Skeletal muscle satellite cell (primary cell): ENCODE results near the gene GPC3.

ENCODE experiments used
- H3K27me3 ChIP-seq: 2 replicates; pipeline ENCODE4 v1.7.0; 2013; ENCODE audit warnings: low read length; ENCODE audit not compliant: control insufficient read depth, insufficient read depth
- H3K36me3 ChIP-seq: 2 replicates; pipeline ENCODE4 v1.7.0; 2013; ENCODE audit warnings: mild to moderate bottlenecking, control low read depth, low read length; ENCODE audit not compliant: insufficient read depth
- H3K4me1 ChIP-seq: 2 replicates; pipeline ENCODE4 v1.7.0; 2013; ENCODE audit warnings: low read length; ENCODE audit not compliant: control insufficient read depth, insufficient read depth
- H3K4me2 ChIP-seq: 2 replicates; pipeline ENCODE4 v1.7.0; 2013; ENCODE audit warnings: mild to moderate bottlenecking, low read length
- H3K4me3 ChIP-seq: 2 replicates; pipeline ENCODE4 v1.7.0; 2013; ENCODE audit warnings: low read length
- H3K9ac ChIP-seq: 2 replicates; pipeline ENCODE4 v1.7.0; 2013; ENCODE audit warnings: mild to moderate bottlenecking, low read depth, low read length, moderate library complexity
- H3K9me3 ChIP-seq: replicated peaks from 2 replicates; pipeline ENCODE4 v1.7.0; 2013; ENCODE audit warnings: mild to moderate bottlenecking, control low read depth, low read length

The GPC3 gene

DNA sequence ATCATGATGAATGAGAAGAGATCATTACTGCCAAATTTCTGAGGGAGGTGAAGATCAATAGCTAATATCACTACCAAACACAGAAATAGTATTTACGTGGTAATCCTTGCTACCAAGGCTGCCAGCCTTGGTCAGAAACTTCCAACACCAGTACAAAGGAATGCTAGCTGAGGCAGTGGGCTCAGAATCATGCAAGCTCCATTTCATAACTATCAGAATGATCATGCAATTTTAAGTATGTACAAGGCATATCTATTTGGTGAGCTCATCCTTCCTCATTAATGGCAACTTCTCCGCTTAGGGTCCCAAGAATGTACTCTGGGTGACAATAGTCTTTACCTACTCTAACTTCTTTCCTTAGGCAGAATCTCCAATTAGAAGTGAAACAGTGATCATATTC lies 135.0 kb downstream of the GPC3 start:
- Histone ChIP-seq H3K4me1 (no peaks in the 10 kb centered on the region), H3K4me3 (no peak overlapping the region), H3K27me3 (peaks cover 15% of the 10 kb centered on the region), H3K9me3 (no peaks in the 10 kb centered on the region), H3K36me3 (no peaks in the 10 kb centered on the region), H3K9ac (no peak overlapping the region), H3K4me2 (no peak overlapping the region)

DNA sequence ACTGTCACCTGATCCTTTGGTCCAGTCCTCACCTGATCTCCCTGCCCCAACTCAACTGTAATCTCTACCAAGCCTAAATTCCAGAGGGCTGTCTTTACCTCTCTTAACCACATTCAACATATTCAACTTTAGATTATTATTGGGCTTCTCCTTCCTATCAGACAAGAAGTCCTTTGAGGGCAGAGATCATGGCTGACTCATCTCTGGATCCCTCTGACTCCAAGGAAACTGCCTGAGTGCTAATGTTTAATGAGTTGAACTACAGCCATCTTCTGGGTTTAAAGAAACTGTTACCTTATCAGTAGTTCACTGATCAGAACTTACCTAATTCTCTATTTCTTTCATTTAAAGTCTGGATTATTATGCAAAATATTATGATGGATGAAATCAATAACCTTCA lies 135.7 kb downstream of the GPC3 start:
- Histone ChIP-seq H3K4me1 (no peaks in the 10 kb centered on the region), H3K4me3 (no peak overlapping the region), H3K9ac (no peak overlapping the region), H3K27me3 (peaks cover 15% of the 10 kb centered on the region), H3K4me2 (no peak overlapping the region), H3K9me3 (no peaks in the 10 kb centered on the region), H3K36me3 (no peaks in the 10 kb centered on the region)

DNA sequence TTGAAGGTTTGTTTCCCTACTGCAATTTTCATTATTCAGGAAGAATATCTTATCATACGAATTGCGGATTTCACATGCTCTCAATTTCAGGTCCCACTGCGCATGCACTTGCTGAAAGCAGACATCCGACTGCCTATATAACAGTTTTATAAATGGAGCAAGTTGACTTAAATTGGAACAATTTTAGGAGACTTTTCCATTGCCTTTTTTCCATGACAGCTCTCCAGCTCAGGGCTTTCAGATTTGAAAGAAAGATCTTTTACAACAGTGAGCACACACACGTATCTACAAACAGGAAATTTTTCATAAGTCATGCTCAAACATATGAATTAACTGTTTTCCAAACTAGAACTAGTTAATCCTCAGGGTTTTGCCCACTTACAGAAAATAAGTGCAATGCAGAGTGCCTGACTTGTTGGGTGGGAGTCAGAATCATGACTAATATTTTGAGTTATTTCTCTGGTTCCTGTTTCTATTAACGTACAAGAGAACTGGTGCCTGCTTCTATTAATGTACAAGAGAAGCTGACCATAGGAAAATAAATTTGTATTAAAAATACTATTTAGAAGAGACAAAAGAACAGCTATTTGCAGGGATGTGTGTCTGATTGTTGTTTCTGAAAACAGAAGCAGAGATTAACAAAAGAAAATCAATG lies 137.9 kb downstream of the GPC3 start:
- no peaks in the 10 kb centered on the region for H3K36me3 ChIP-seq
- H3K9me3 ChIP-seq = no peaks in the 10 kb centered on the region
- no peak overlapping the region for H3K4me2 ChIP-seq
- no peak overlapping the region for H3K9ac ChIP-seq
- H3K27me3 ChIP-seq = peaks cover 17% of the 10 kb centered on the region
- no peak overlapping the region for H3K4me3 ChIP-seq
- no peaks in the 10 kb centered on the region for H3K4me1 ChIP-seq

DNA sequence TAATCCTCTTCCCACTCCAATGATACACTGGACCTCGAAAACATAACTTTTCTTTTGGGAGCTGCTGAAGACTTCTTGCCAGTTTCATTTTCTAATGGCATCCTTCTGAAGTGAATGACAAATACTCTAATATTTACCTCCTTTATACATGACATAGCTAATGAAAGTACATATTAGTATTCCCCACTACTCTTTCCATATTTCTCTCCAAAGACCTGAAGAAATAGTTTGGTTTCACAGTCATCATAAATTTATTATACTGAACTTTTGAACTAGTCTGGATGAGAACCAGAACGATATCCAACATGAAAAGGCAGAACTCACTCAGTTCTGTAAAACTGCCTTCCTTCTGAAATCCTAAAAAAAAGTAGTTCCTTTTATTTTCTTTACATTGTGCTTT lies 139.1 kb downstream of the GPC3 start:
- peaks cover 17% of the 10 kb centered on the region for H3K27me3 ChIP-seq
- H3K9ac ChIP-seq = no peak overlapping the region
- no peak overlapping the region for H3K4me3 ChIP-seq
- no peaks in the 10 kb centered on the region for H3K4me1 ChIP-seq
- no peak overlapping the region for H3K4me2 ChIP-seq
- no peaks in the 10 kb centered on the region for H3K9me3 ChIP-seq
- H3K36me3 ChIP-seq = no peaks in the 10 kb centered on the region

DNA sequence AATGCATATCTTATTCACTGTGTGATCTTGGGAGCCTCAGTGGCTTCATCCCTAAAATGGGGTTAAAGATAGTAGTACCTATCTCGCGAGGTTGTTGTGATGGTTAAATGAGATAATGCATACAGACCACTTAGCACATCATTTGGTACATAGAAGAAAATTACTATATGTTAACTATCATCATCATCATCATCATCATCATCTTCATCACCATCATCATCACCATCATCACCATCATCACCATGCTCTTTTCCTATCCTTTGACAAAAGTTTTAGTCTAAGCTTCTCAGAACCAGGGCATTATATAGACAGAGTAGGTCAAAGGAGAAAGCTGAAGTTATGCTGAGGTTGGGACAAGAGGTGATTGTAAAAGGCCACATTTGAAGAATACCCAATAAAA lies 145.0 kb downstream of the GPC3 start:
- Histone ChIP-seq H3K4me3 (no peak overlapping the region), H3K4me1 (no peaks in the 10 kb centered on the region), H3K9ac (no peak overlapping the region)

DNA sequence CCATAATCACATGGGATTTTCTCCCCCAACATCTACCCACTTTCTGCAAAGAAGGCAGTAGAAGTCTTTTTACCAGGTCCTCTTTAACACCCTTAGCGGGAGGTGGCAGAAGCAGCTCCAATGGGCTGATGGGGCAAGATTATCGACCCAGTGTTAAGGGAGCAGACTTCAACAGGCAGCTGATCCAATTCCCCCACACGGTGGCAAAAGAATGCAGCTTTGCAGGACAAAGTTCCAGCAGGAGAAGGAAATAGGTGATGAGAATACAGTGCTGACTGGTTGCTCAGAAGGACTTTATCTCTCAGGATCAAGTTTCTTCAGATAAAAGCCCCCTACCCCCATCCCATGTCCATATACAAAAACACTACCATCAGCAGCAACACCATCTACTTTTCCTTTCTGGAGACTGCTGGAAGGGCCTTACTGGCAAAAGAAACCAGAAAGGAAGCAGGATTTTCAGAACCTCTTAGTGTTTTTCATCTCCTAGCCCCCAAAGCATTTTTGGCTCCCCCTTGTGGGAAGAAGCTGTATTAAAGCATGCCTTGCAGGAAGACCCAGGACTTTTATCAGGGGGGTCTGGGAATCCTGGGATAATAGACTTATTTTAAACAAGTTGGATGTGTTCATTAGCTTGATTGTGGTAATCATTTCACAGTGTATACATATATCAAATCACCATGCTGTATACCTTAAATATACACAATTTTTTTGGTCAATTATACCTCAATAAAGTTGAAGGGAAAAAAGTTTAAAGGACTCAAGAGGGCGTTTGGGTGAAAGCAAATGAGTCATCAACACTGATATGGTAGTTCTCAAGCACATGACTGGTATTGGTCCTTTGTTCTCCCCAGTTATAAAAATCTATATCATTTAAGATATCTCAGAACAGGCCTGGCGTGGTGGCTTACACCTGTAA lies 146.4 kb downstream of the GPC3 start:
- H3K4me2 ChIP-seq = no peak overlapping the region
- peaks cover 33% of the 10 kb centered on the region for H3K27me3 ChIP-seq
- H3K9ac ChIP-seq = no peak overlapping the region
- no peak overlapping the region for H3K4me3 ChIP-seq
- H3K9me3 ChIP-seq = no peaks in the 10 kb centered on the region
- no peaks in the 10 kb centered on the region for H3K36me3 ChIP-seq
- no peaks in the 10 kb centered on the region for H3K4me1 ChIP-seq

More for the DNA sequence above, 145.0 kb downstream of the GPC3 start:
- Histone ChIP-seq H3K36me3 (no peaks in the 10 kb centered on the region), H3K27me3 (peaks cover 30% of the 10 kb centered on the region), H3K9me3 (no peaks in the 10 kb centered on the region), H3K4me2 (no peak overlapping the region)

DNA sequence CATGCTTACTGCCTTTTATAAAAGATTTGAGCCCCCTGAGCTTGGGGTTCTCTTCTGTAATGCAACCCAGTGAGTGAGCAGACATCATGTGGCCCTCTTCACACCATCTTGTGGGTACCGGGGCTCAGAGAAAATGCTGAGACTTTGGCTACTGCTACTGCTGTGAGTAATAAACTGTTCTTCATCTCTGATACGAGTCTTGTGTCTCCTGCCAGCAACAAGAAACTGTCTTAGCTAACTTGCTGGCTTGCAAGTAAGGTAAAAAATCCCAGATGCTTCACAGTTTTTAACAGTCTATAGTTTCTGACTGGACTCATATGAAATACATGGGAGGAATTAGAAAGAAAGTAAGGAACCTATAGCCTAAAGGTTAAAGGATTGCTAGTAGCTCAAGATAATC lies 148.3 kb downstream of the GPC3 start:
- Histone ChIP-seq H3K9ac (no peak overlapping the region), H3K4me1 (no peaks in the 10 kb centered on the region), H3K4me2 (no peak overlapping the region), H3K27me3 (peaks cover 35% of the 10 kb centered on the region), H3K9me3 (no peaks in the 10 kb centered on the region), H3K36me3 (no peaks in the 10 kb centered on the region), H3K4me3 (no peak overlapping the region)

DNA sequence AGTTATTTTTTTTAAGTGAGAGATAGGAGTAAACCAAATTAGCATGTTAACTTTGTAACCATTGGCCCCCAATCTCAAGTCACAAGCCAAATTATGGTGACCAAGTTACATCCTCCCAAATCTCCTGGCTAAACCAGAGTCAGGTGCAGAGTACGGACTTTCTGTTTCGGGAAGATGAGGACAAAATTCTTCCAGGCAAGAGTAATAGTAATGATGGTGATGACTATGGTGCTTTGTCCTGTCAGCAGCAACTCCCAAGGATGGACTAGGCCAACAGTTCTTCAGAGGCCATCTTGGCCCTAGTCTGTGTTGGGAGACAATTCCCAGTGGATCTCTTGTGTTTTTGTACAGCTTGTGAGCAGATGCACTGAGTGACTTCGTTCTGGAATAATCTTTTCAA lies 148.8 kb downstream of the GPC3 start:
- Histone ChIP-seq H3K4me3 (no peak overlapping the region), H3K4me1 (no peaks in the 10 kb centered on the region), H3K36me3 (no peaks in the 10 kb centered on the region), H3K27me3 (peaks cover 35% of the 10 kb centered on the region), H3K9me3 (no peaks in the 10 kb centered on the region), H3K4me2 (no peak overlapping the region), H3K9ac (no peak overlapping the region)

DNA sequence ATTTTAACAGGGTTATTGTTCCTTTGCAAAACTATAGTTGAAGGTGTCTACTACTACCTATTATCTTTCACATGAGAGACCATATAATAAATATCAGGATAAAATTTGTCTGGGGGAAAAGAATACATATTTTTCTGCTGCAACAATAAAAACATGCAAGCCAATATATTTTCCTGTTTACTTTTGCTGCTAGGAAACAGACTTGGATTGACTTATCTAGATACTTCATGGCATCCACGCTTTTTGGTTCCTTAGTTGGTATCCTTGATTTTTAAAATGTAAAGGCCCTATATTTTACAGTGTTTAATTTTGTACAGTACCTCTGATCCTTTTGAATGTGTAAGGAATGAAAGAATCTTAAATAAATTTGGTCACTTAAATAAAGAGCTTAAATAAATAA lies 150.6 kb downstream of the GPC3 start:
- H3K4me1 ChIP-seq = no peaks in the 10 kb centered on the region

DNA sequence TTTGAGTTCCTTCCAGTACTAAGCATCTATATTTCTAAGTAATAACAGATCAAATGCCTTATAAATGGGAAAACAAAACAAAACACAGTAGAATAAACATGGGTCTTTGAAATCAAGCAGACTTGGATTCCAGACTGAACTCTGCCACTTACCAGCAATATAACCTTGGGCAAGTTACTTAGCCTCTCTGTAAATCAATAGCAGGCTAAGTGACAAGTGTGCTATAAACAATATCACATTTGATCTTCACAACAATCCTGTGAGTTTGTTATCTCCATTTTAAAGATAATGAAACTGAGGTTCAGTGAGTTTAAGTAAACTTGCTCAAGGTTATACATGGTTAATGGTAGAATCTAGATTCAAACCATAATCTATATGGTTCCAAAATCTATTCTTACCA lies 165.8 kb downstream of the GPC3 start:
- Histone ChIP-seq H3K4me1 (no peaks in the 10 kb centered on the region), H3K9me3 (no peaks in the 10 kb centered on the region), H3K9ac (no peak overlapping the region), H3K36me3 (no peaks in the 10 kb centered on the region), H3K27me3 (peaks cover 20% of the 10 kb centered on the region), H3K4me3 (no peak overlapping the region), H3K4me2 (no peak overlapping the region)

More for the DNA sequence above, 150.6 kb downstream of the GPC3 start:
- H3K9me3 ChIP-seq = no peaks in the 10 kb centered on the region
- peaks cover 38% of the 10 kb centered on the region for H3K27me3 ChIP-seq
- H3K9ac ChIP-seq = no peak overlapping the region
- H3K36me3 ChIP-seq = no peaks in the 10 kb centered on the region
- H3K4me2 ChIP-seq = no peak overlapping the region
- H3K4me3 ChIP-seq = no peak overlapping the region

DNA sequence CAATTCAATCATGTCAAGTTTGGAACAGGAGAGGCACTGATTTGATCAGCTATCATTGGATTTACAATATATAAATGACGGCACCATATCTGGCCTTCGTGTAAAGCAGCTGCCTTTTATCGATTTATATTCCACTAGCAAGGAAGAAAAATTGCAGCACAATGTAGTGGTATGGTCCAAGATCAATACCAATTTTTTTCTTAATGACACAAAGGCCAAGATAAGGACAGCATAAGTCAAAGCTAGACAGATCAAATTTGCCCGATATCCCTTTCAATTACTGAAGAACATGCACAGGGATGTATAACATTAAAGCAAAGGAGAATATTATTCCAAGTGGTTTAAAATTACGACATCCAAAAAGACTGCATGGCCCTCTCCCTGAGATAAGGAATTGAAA lies 167.4 kb downstream of the GPC3 start:
- H3K4me3 ChIP-seq = no peak overlapping the region
- H3K27me3 ChIP-seq = peaks cover 27% of the 10 kb centered on the region
- no peaks in the 10 kb centered on the region for H3K9me3 ChIP-seq
- no peaks in the 10 kb centered on the region for H3K36me3 ChIP-seq
- H3K9ac ChIP-seq = no peak overlapping the region
- H3K4me1 ChIP-seq = no peaks in the 10 kb centered on the region
- H3K4me2 ChIP-seq = no peak overlapping the region

DNA sequence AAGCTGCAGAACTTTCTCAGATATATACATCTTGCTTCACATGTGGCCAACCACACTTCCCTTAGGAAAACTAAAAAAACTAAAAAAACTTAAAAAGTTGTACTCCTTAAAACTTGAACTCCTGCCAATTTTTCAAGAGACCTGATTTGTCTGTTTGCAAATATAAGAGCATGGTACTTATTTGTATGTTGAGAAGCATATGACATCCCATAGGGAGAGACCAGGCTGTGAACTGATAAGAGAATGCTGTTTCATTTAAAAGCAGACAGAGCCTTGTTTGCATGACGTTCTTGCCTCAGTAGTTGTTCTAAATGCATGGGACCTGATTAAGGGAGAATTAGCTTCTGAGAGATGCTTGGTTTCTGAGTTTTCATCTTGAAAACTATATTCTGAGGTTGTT lies 169.9 kb downstream of the GPC3 start:
- Histone ChIP-seq H3K36me3 (no peaks in the 10 kb centered on the region), H3K9ac (no peak overlapping the region), H3K4me2 (no peak overlapping the region), H3K9me3 (no peaks in the 10 kb centered on the region), H3K4me1 (no peaks in the 10 kb centered on the region), H3K4me3 (no peak overlapping the region), H3K27me3 (peaks cover 26% of the 10 kb centered on the region)
